LNCAP (cell line): ENCODE data around the gene CADM4.

Experiments
- CTCF ChIP-seq: fragments of 450-650 bp; IDR thresholded peaks from 2 replicates; pipeline ENCODE4 v1.5.1; 2017; ENCODE audit warnings: mild to moderate bottlenecking

The CADM4 gene

DNA sequence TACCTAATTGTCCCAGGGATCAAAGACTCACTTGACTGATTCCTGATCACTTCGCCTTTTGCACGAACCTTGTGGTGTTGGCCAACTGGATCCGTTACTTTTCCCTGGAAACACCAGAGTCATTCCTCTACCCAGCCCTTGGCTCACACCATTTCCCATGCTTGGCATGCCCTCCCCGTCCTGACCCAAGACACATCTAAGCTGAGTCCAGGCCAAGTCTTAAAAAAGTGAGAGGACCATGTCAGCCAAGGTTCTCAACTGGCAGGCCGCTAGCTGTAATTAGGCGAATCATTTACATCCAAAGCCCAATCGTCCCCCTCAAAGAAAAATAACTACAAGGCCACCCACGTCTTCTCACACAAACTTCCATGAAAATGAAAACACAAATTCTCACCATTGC, 18.8 kb upstream of the CADM4 start:
- no peak for TF ChIP-seq CTCF

GRCh38 chr19:43658001-43658400, 18.4 kb upstream of the CADM4 start:
- no peak for TF ChIP-seq CTCF

GRCh38 chr19:43656436-43656835, 16.8 kb upstream of the CADM4 start:
- no peak for TF ChIP-seq CTCF

- TF ChIP-seq CTCF, result no peak
Observed at GRCh38 chr19:43652546-43652874, 12.9 kb upstream of the CADM4 start.

- TF ChIP-seq CTCF, result peak; percentile 56
Observed at GRCh38 chr19:43651758-43652545, 12.3 kb upstream of the CADM4 start.

- TF ChIP-seq CTCF, result no peak
Observed at GRCh38 chr19:43649514-43649913, 9.9 kb upstream of the CADM4 start.

GRCh38 chr19:43648633-43649032, 9.0 kb upstream of the CADM4 start:
- no peak for TF ChIP-seq CTCF

DNA sequence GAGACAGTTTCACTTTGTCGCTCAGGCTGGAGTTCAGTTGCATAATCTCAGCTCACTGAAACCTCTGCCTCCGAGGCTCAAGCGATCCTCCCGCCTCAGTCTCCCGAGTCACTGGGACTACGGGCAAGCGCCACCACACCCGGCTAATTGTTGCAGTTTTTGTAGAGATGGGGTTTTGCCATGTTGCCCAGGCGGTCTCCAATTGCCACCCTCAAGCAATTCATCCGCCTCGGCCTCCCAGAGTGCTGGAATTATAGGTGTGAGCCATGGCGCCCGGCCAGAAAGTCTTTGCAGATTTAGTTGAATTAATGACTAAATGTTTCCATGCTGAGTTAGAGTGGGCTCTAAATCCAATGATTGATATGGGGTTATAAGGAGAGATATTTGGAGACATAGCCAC, 4.5 kb upstream of the CADM4 start:
- TF ChIP-seq CTCF, result no peak
